ENCODE results near the gene DNM3. TPM values are rescaled to one million over a fixed set of nuclear protein-coding genes. Genes with fewer than 3 reads are reported as not detected.

The DNM3 gene
- polyA plus RNA-seq, 3 donors, result 0.15 TPM; not detected in 2

- Histone ChIP-seq H2AFZ (ENCODE audit: insufficient read depth, low read depth, low read length, poor library complexity, severe bottlenecking) (no peak overlapping the region), H3K4me2 (replicated peaks; ENCODE audit: extremely low read depth, low read length, poor library complexity, severe bottlenecking) (no peak overlapping the region), H3K27me3 (ENCODE audit: control insufficient read depth in 2 of 2, insufficient read depth in 2 of 2, low read length in 2 of 2) (no peaks in the 10 kb centered on the region), H3K4me1 (ENCODE audit: control insufficient read depth in 1 of 2, insufficient read depth in 2 of 2, low read length in 2 of 2) (no peaks in the 10 kb centered on the region), H3K4me3 (replicated peaks in 1 of 3; ENCODE audit: low read depth in 2 of 3, low read length in 3 of 3) (no peak overlapping the region), H3K36me3 (replicated peaks in 1 of 2; ENCODE audit: control insufficient read depth in 1 of 2, insufficient read depth in 2 of 2, low read length in 2 of 2) (no peaks in the 10 kb centered on the region), H4K20me1 (ENCODE audit: insufficient read depth, low read length) (no peaks in the 10 kb centered on the region), H3K27ac (ENCODE audit: low read depth in 1 of 2, low read length in 2 of 2) (no peak overlapping the region), H3K79me2 (ENCODE audit: insufficient read depth, low read length) (no peaks in the 10 kb centered on the region), H3K9me3 (replicated peaks in 1 of 2; ENCODE audit: control insufficient read depth in 1 of 2, insufficient read depth in 1 of 2, low read length in 2 of 2) (no peaks in the 10 kb centered on the region), H3K9ac (ENCODE audit: insufficient read depth, low read length, poor library complexity, severe bottlenecking) (no peak overlapping the region)
- no peak for DNase-seq
- no peak overlapping the region for H3K27ac Mint-ChIP-seq
- peaks cover 0 to 5% (median under 1%) of the 10 kb centered on the region in 7 donors for H3K9me3 Mint-ChIP-seq
- H3K4me3 Mint-ChIP-seq, result no peak overlapping the region
- TF ChIP-seq CTCF (IDR thresholded peaks at IDR 0.05), result no peak
- peaks cover 1% of the 10 kb centered on the region for H3K4me1 Mint-ChIP-seq
- intact Hi-C loops (cut with micrococcal nuclease), result no loop called here
- peaks cover 0 to 3% (median 0%) of the 10 kb centered on the region in 3 donors for H3K27me3 Mint-ChIP-seq (ENCODE audit: low read depth in 3 of 3)
- H3K36me3 Mint-ChIP-seq, result no peaks in the 10 kb centered on the region
Observed at GRCh38 chr1:172206256-172206655, 365.0 kb downstream of the DNM3 start.

- no peak for TF ChIP-seq CTCF (IDR thresholded peaks at IDR 0.05)
- intact Hi-C loops (cut with micrococcal nuclease), result no loop called here
- no peak overlapping the region for H2AFZ ChIP-seq (ENCODE audit: insufficient read depth, low read depth, low read length, poor library complexity, severe bottlenecking)
- Mint-ChIP-seq H3K36me3 (no peaks in the 10 kb centered on the region), H3K27me3 (ENCODE audit: low read depth in 3 of 3) (no peaks in the 10 kb centered on the region), H3K4me1 (no peaks in the 10 kb centered on the region), H3K4me3 (no peak overlapping the region), H3K27ac (no peak overlapping the region), H3K9me3 (peaks cover 0 to 3% (median 0%) of the 10 kb centered on the region in 7 donors)
- WGBS (ENCODE audit: insufficient coverage), result 94% methylated on average over 2 of the region's 4 CpGs
- H3K27ac ChIP-seq (ENCODE audit: low read depth in 1 of 2, low read length in 2 of 2), result no peak overlapping the region
- H3K4me1 ChIP-seq (ENCODE audit: control insufficient read depth in 1 of 2, insufficient read depth in 2 of 2, low read length in 2 of 2), result no peaks in the 10 kb centered on the region
- H3K9me3 ChIP-seq (replicated peaks in 1 of 2; ENCODE audit: control insufficient read depth in 1 of 2, insufficient read depth in 1 of 2, low read length in 2 of 2), result no peaks in the 10 kb centered on the region
- no peak overlapping the region for H3K4me3 ChIP-seq (replicated peaks in 1 of 3; ENCODE audit: low read depth in 2 of 3, low read length in 3 of 3)
- no peaks in the 10 kb centered on the region for H4K20me1 ChIP-seq (ENCODE audit: insufficient read depth, low read length)
- no peak overlapping the region for H3K9ac ChIP-seq (ENCODE audit: insufficient read depth, low read length, poor library complexity, severe bottlenecking)
- no peaks in the 10 kb centered on the region for H3K79me2 ChIP-seq (ENCODE audit: insufficient read depth, low read length)
- no peaks in the 10 kb centered on the region for H3K27me3 ChIP-seq (ENCODE audit: control insufficient read depth in 2 of 2, insufficient read depth in 2 of 2, low read length in 2 of 2)
- no peaks in the 10 kb centered on the region for H3K36me3 ChIP-seq (replicated peaks in 1 of 2; ENCODE audit: control insufficient read depth in 1 of 2, insufficient read depth in 2 of 2, low read length in 2 of 2)
- DNase-seq, result no peak
- no peak overlapping the region for H3K4me2 ChIP-seq (replicated peaks; ENCODE audit: extremely low read depth, low read length, poor library complexity, severe bottlenecking)
Observed at GRCh38 chr1:172208635-172209034, 367.3 kb downstream of the DNM3 start.
